Thymus (tissue), 11 donors: ENCODE data around the gene CYGB. TPM values are rescaled to one million over a fixed set of nuclear protein-coding genes. Genes with fewer than 3 reads are reported as not detected.

ENCODE experiments used
- DNase-seq, 9 donors: peaks; one replicate each; pipeline ENCODE4 v3.0.0-alpha.2; 2013; ENCODE audit warnings: low spot score in 9 of 9, low read depth in 6 of 9, missing footprints in 1 of 9
- H3K27ac ChIP-seq, 2 donors: one replicate each; pipeline ENCODE4 v1.5.1; 2013; ENCODE audit warnings: control low read depth in 1 of 2, low read depth in 1 of 2, low read length in 1 of 2, mild to moderate bottlenecking in 1 of 2, moderate library complexity in 1 of 2
- H3K27me3 ChIP-seq, 2 donors: one replicate each; pipeline ENCODE4 v1.5.1; 2013; ENCODE audit warnings: low read length in 1 of 2; ENCODE audit not compliant: control insufficient read depth in 2 of 2, insufficient read depth in 1 of 2
- H3K36me3 ChIP-seq, 2 donors: one replicate each; pipeline ENCODE4 v1.5.1; 2013; ENCODE audit warnings: low read length in 1 of 2, mild to moderate bottlenecking in 1 of 2, moderate library complexity in 1 of 2; ENCODE audit not compliant: control insufficient read depth in 2 of 2, insufficient read depth in 2 of 2
- H3K4me1 ChIP-seq, 2 donors: one replicate each; pipeline ENCODE4 v1.5.1; 2013; ENCODE audit warnings: low read length in 2 of 2; ENCODE audit not compliant: control insufficient read depth in 2 of 2, insufficient read depth in 2 of 2
- H3K4me3 ChIP-seq, 2 donors: one replicate each; pipeline ENCODE4 v1.5.1; 2013; ENCODE audit warnings: low read length in 2 of 2, control low read depth in 1 of 2, mild to moderate bottlenecking in 1 of 2
- H3K9me3 ChIP-seq, 2 donors: one replicate each; pipeline ENCODE4 v1.5.1; 2013; ENCODE audit warnings: low read length in 1 of 2, mild to moderate bottlenecking in 1 of 2; ENCODE audit not compliant: control insufficient read depth in 2 of 2, insufficient read depth in 1 of 2
- WGBS: extraction: QIAGEN DNeasy Blood & Tissue Kit; methylation state at CpG from one replicate; pipeline ENCODE4 v1.1.7; 2013; 5-methylcytosine and 5-hydroxymethylcytosine counted together
- polyA plus RNA-seq: library from polyadenylated mRNA; stranded (reverse); fragments of 200-250 nt; gene quantifications from one replicate; pipeline ENCODE4 v1.2.3, GENCODE V29; 2013
- total RNA-seq: library from RNA; stranded (reverse); fragments of 120-200 nt; gene quantifications from one replicate; pipeline ENCODE4 v1.2.4, GENCODE V29; 2013
- donor health status: healthy.

CYGB gene
- total and polyA plus RNA-seq, 2 donors, result 1.6 to 12.1 TPM

GRCh38 chr17:76579281-76579680, 41.8 kb upstream of the CYGB start:
- Histone ChIP-seq H3K27ac (no peak overlapping the region), H3K4me1 (no peaks in the 10 kb centered on the region), H3K4me3 (no peak overlapping the region), H3K36me3 (no peaks in the 10 kb centered on the region), H3K9me3 (no peaks in the 10 kb centered on the region), H3K27me3 (peaks cover 11 to 32% of the 10 kb centered on the region in 2 donors)
- no peak for DNase-seq
- WGBS, result 98% methylated on average over 2 of the region's 2 CpGs

GRCh38 chr17:76578376-76578775, 40.9 kb upstream of the CYGB start:
- Histone ChIP-seq H3K4me3 (no peak overlapping the region), H3K9me3 (no peaks in the 10 kb centered on the region), H3K27ac (no peak overlapping the region), H3K36me3 (no peaks in the 10 kb centered on the region), H3K4me1 (no peaks in the 10 kb centered on the region), H3K27me3 (peaks cover 4 to 23% of the 10 kb centered on the region in 2 donors)
- DNase-seq, result no peak
- WGBS, result 93% methylated on average over 5 of the region's 5 CpGs

GRCh38 chr17:76577876-76578275, 40.4 kb upstream of the CYGB start:
- H3K36me3 ChIP-seq, result no peaks in the 10 kb centered on the region
- no peaks in the 10 kb centered on the region for H3K9me3 ChIP-seq
- no peak overlapping the region for H3K4me3 ChIP-seq
- H3K4me1 ChIP-seq, result no peaks in the 10 kb centered on the region
- peaks cover 3 to 18% of the 10 kb centered on the region in 2 donors for H3K27me3 ChIP-seq
- no peak overlapping the region for H3K27ac ChIP-seq
- 97% methylated on average over 7 of the region's 7 CpGs for WGBS
- no peak for DNase-seq

- H3K36me3 ChIP-seq, result peaks cover 0 to 3% of the 10 kb centered on the region in 2 donors
- no peaks in the 10 kb centered on the region for H3K4me1 ChIP-seq
- WGBS, result 95% methylated on average over 9 of the region's 9 CpGs
- no peak overlapping the region for H3K4me3 ChIP-seq
- H3K27ac ChIP-seq, result no peak overlapping the region
- no peak for DNase-seq
- H3K9me3 ChIP-seq, result no peaks in the 10 kb centered on the region
- peaks cover 0 to 5% of the 10 kb centered on the region in 2 donors for H3K27me3 ChIP-seq
Observed at GRCh38 chr17:76576189-76576588, 38.7 kb upstream of the CYGB start.

- Histone ChIP-seq H3K36me3 (peaks cover 0 to 3% of the 10 kb centered on the region in 2 donors), H3K4me1 (no peaks in the 10 kb centered on the region), H3K27ac (no peak overlapping the region), H3K27me3 (no peaks in the 10 kb centered on the region), H3K4me3 (no peak overlapping the region), H3K9me3 (no peaks in the 10 kb centered on the region)
- no peak for DNase-seq
- 77% methylated on average over 5 of the region's 5 CpGs for WGBS
Observed at GRCh38 chr17:76575570-76575969, 38.1 kb upstream of the CYGB start.

- WGBS, result 96% methylated on average over 11 of the region's 11 CpGs
- Histone ChIP-seq H3K27ac (no peak overlapping the region), H3K4me3 (no peak overlapping the region), H3K27me3 (no peaks in the 10 kb centered on the region), H3K36me3 (peaks cover 0 to 3% of the 10 kb centered on the region in 2 donors), H3K9me3 (no peaks in the 10 kb centered on the region), H3K4me1 (no peaks in the 10 kb centered on the region)
- DNase-seq, result no peak
Observed at GRCh38 chr17:76574166-76574565, 36.7 kb upstream of the CYGB start.

- no peak overlapping the region for H3K27ac ChIP-seq
- peaks cover 0 to 7% of the 10 kb centered on the region in 2 donors for H3K27me3 ChIP-seq
- H3K4me3 ChIP-seq, result no peak overlapping the region
- H3K4me1 ChIP-seq, result peaks cover 0 to 4% of the 10 kb centered on the region in 2 donors
- peaks cover 0 to 4% of the 10 kb centered on the region in 2 donors for H3K36me3 ChIP-seq
- DNase-seq, result no peak
- H3K9me3 ChIP-seq, result no peaks in the 10 kb centered on the region
- 97% methylated on average over 10 of the region's 10 CpGs for WGBS
Observed at GRCh38 chr17:76573096-76573495, 35.6 kb upstream of the CYGB start.

GRCh38 chr17:76572201-76572910, 34.8 kb upstream of the CYGB start:
- H3K27me3 ChIP-seq, result peaks cover 0 to 8% of the 10 kb centered on the region in 2 donors

GRCh38 chr17:76570877-76571471, 33.5 kb upstream of the CYGB start:
- peaks cover 0 to 8% of the 10 kb centered on the region in 2 donors for H3K27me3 ChIP-seq
- H3K27ac ChIP-seq, result no peak overlapping the region
- 95% methylated on average over 13 of the region's 13 CpGs for WGBS
- DNase-seq, result no peak
- peaks cover 13 to 15% of the 10 kb centered on the region in 2 donors for H3K36me3 ChIP-seq
- H3K4me3 ChIP-seq, result no peak overlapping the region
- H3K4me1 ChIP-seq, result peaks cover 0 to 16% of the 10 kb centered on the region in 2 donors
- H3K9me3 ChIP-seq, result no peaks in the 10 kb centered on the region

More at GRCh38 chr17:76572201-76572910, 34.8 kb upstream of the CYGB start:
- DNase-seq, result no peak
- Histone ChIP-seq H3K4me1 (peaks cover 0 to 10% of the 10 kb centered on the region in 2 donors), H3K27ac (no peak overlapping the region), H3K36me3 (peaks cover 1 to 5% of the 10 kb centered on the region in 2 donors), H3K9me3 (no peaks in the 10 kb centered on the region), H3K4me3 (no peak overlapping the region)
- 88% methylated on average over 17 of the region's 17 CpGs for WGBS
